Lung (tissue), 12 donors: ENCODE results near the gene HPCA. TPM values are rescaled to one million over a fixed set of nuclear protein-coding genes. Genes with fewer than 3 reads are reported as not detected.

Source experiments
- ATAC-seq: fragments of 200-7000 bp; cut with Tn5 transposase; one replicate; pipeline ENCODE4 v1.9.1; 2020; ENCODE audit warnings: moderate number of reproducible peaks; ENCODE audit not compliant: insufficient read depth, low FRiP score
- DNase-seq, 3 donors: peaks; one replicate each; pipeline ENCODE4 v3.0.0-alpha.2; 2013 to 2017
- H3K27ac ChIP-seq, 2 donors: one replicate each; pipeline ENCODE4 v1.5.1; 2013; ENCODE audit warnings: mild to moderate bottlenecking in 2 of 2, moderate library complexity in 2 of 2, control low read depth in 1 of 2, inconsistent platforms in 1 of 2, low read depth in 1 of 2, low read length in 1 of 2
- H3K27me3 ChIP-seq, 3 donors: one replicate each; pipeline ENCODE4 v1.5.1; 2013; ENCODE audit warnings: low read length in 2 of 3; ENCODE audit not compliant: control insufficient read depth in 3 of 3, insufficient read depth in 3 of 3
- H3K36me3 ChIP-seq, 4 donors: one replicate each; pipeline ENCODE4 v1.5.1; 2013; ENCODE audit warnings: low read length in 4 of 4, mild to moderate bottlenecking in 1 of 4, moderate library complexity in 1 of 4; ENCODE audit not compliant: control insufficient read depth in 4 of 4, insufficient read depth in 4 of 4
- H3K4me1 ChIP-seq, 5 donors: one replicate each; pipeline ENCODE4 v1.5.1; 2013; ENCODE audit warnings: low read length in 5 of 5, mild to moderate bottlenecking in 2 of 5, moderate library complexity in 1 of 5; ENCODE audit not compliant: control insufficient read depth in 5 of 5, insufficient read depth in 5 of 5
- H3K4me3 ChIP-seq: one replicate; pipeline ENCODE4 v1.5.1; 2013; ENCODE audit warnings: mild to moderate bottlenecking, control low read depth, moderate library complexity
- H3K9ac ChIP-seq, 2 donors: one replicate each; pipeline ENCODE4 v1.5.1; 2013; ENCODE audit warnings: low read length in 2 of 2, control low read depth in 1 of 2; ENCODE audit not compliant: insufficient read depth in 1 of 2
- H3K9me3 ChIP-seq, 4 donors: one replicate each; pipeline ENCODE4 v1.5.1; 2013; ENCODE audit warnings: low read length in 3 of 4, mild to moderate bottlenecking in 1 of 4, moderate library complexity in 1 of 4; ENCODE audit not compliant: control insufficient read depth in 4 of 4, insufficient read depth in 3 of 4
- WGBS, 2 donors: extraction: QIAGEN DNeasy Blood & Tissue Kit; methylation state at CpG; one replicate each; pipeline ENCODE4 v1.1.7; 2013; 5-methylcytosine and 5-hydroxymethylcytosine counted together
- polyA plus RNA-seq, 2 donors: library from polyadenylated mRNA; stranded (reverse); fragments of 200-250 nt; gene quantifications; one replicate each; pipeline ENCODE4 v1.2.1, GENCODE V29; 2013
- total RNA-seq, 2 donors: library from RNA; depleted of rRNA in 1 of 2; stranded (reverse); fragments of >200 nt in 1 of 2; gene quantifications; one replicate each; pipeline ENCODE4 v1.2.1, GENCODE V29; 2014 to 2021
- TF ChIP-seq, protein P1 (sequence below): IDR thresholded peaks from 2 replicates; pipeline ENCODE4 v1.5.1; 2012; ENCODE audit warnings: mild to moderate bottlenecking; ENCODE audit errors: control extremely low read depth, extremely low read depth
- donor health status: control.
- donor health status: control.
- donor health status: Bipolar disorder and iron deficiency.
- donor health status: healthy.
- donor health status: DM: yes; HTN: yes; CAD: no.

HPCA gene
- total and polyA plus RNA-seq, 4 donors = 0.19 to 1.3 (median 0.40) TPM; not detected in 1

DNA sequence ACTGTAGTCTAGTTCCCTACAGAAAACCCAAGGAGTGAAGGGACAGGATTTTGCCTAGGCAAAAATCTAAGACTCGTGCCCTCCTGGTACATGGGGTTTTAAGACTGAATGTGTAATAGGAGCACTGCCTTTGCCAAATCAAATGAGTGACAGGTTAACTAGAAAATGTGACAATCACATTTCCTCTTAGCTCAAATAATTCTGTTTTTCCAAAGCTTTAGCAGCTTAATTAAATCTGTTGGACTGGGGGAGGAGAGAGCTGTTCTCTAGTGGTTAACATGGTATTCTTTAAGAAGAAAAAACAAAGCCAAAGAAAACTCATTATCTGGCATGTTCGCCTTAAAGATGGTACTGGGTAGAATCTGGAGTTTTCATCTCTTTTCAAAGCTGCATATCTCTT lies 28.2 kb upstream of the HPCA start:
- TF ChIP-seq, protein P1, sequence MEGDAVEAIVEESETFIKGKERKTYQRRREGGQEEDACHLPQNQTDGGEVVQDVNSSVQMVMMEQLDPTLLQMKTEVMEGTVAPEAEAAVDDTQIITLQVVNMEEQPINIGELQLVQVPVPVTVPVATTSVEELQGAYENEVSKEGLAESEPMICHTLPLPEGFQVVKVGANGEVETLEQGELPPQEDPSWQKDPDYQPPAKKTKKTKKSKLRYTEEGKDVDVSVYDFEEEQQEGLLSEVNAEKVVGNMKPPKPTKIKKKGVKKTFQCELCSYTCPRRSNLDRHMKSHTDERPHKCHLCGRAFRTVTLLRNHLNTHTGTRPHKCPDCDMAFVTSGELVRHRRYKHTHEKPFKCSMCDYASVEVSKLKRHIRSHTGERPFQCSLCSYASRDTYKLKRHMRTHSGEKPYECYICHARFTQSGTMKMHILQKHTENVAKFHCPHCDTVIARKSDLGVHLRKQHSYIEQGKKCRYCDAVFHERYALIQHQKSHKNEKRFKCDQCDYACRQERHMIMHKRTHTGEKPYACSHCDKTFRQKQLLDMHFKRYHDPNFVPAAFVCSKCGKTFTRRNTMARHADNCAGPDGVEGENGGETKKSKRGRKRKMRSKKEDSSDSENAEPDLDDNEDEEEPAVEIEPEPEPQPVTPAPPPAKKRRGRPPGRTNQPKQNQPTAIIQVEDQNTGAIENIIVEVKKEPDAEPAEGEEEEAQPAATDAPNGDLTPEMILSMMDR = no peak
- 98 to 99% methylated on average over 2 of the region's 2 CpGs for WGBS, 2 donors
- no peak for ATAC-seq
- Histone ChIP-seq H3K4me1 (peaks cover 0 to 2% (median 0%) of the 10 kb centered on the region in 5 donors), H3K36me3 (peaks cover 7 to 28% (median 20%) of the 10 kb centered on the region in 4 donors), H3K27me3 (no peaks in the 10 kb centered on the region), H3K9me3 (no peaks in the 10 kb centered on the region), H3K27ac (no peak overlapping the region), H3K9ac (no peak overlapping the region), H3K4me3 (no peak overlapping the region)
- no peak for DNase-seq

DNA sequence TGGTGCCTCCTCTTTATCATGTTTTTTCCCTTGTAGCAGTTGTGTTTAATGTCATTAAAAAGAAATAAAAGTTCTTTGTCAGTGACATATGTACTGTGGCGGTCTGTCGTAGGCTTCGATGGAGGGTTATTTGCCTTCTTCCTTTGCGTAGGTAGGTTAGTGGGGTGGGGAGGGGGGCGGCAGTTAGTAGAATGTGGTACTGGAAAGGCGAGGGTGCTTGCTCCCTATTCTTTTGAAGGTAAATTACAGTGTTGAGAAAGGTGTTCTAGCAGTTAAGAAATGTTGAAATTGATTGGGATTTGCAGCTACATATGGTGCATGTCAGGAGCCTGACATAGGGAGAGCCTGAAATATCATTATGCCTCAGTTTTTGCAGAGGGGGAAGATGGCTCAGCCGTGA lies 27.5 kb upstream of the HPCA start:
- TF ChIP-seq, protein P1 = no peak
- Histone ChIP-seq H3K27ac (no peak overlapping the region), H3K36me3 (peaks cover 7 to 27% (median 14%) of the 10 kb centered on the region in 4 donors), H3K27me3 (no peaks in the 10 kb centered on the region), H3K4me1 (peaks cover 0 to 2% (median 0%) of the 10 kb centered on the region in 5 donors), H3K9ac (no peak overlapping the region), H3K9me3 (no peaks in the 10 kb centered on the region), H3K4me3 (no peak overlapping the region)
- WGBS, 2 donors = 93 to 96% methylated on average over 7 of the region's 7 CpGs
- DNase-seq (no peak), ATAC-seq (no peak)

DNA sequence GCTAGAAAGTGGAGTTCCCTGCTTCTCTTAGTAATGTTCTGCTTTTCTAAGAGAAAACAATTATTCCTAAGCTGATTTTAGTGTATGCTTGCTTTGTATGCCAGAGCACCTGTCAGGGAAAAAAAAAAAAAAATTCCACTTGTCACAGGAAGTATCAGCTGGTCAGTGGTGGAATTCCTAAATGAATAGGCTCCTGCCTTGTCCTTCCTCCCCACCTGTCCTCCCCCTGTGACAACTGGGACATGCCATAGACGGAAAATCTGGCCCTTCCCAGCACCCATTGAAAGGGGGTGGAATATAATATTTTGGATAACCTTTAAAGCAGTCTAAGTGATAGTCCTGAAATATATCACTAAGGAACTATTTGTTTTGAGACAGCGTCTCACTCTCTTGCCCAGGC lies 26.4 kb upstream of the HPCA start:
- peaks cover 0 to 21% (median 12%) of the 10 kb centered on the region in 4 donors for H3K36me3 ChIP-seq
- no peak for DNase-seq
- TF ChIP-seq, protein P1 = no peak
- H3K27me3 ChIP-seq = no peaks in the 10 kb centered on the region
- no peak overlapping the region for H3K9ac ChIP-seq
- 97 to 100% methylated on average over 2 of the region's 2 CpGs for WGBS, 2 donors
- no peak overlapping the region for H3K27ac ChIP-seq
- no peak overlapping the region for H3K4me3 ChIP-seq
- no peak for ATAC-seq
- no peaks in the 10 kb centered on the region for H3K9me3 ChIP-seq
- H3K4me1 ChIP-seq = peaks cover 0 to 7% (median 0%) of the 10 kb centered on the region in 5 donors

DNA sequence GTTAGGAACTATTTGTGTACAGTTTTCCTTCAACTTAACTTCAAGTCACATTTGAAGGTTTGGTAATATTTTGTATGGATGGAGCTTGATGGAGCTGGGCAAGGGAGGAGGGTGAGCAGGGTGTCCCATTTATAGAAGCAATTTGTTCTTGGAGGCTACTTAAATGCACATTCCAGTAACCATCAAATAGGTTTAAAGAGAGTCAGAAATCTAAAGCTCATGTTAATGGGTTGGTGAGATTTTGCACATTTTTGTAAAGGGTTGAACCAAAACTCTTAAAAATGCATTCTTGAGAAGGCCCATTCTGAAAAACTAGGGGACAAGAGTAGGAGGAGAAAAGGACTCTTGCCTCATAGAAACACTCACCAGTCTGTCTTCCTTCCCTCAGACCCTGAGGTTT lies 25.7 kb upstream of the HPCA start:
- no peak overlapping the region for H3K27ac ChIP-seq
- H3K9ac ChIP-seq = no peak overlapping the region
- H3K4me3 ChIP-seq = no peak overlapping the region
- DNase-seq = no peak
- H3K36me3 ChIP-seq = peaks cover 0 to 18% (median 11%) of the 10 kb centered on the region in 4 donors
- H3K9me3 ChIP-seq = no peaks in the 10 kb centered on the region
- ATAC-seq = no peak
- peaks cover 0 to 7% (median 0%) of the 10 kb centered on the region in 5 donors for H3K4me1 ChIP-seq
- TF ChIP-seq, protein P1 = no peak
- H3K27me3 ChIP-seq = no peaks in the 10 kb centered on the region
